GM12874 (cell line): ENCODE data around the gene PRKAR2B.

Experiments used
- TF ChIP-seq, protein P1 (sequence below): IDR thresholded peaks from 2 replicates; pipeline ENCODE4 v1.5.1; 2011; ENCODE audit warnings: low read depth, mild to moderate bottlenecking, control low read depth, low read length, moderate library complexity; ENCODE audit not compliant: insufficient read depth

PRKAR2B gene

DNA sequence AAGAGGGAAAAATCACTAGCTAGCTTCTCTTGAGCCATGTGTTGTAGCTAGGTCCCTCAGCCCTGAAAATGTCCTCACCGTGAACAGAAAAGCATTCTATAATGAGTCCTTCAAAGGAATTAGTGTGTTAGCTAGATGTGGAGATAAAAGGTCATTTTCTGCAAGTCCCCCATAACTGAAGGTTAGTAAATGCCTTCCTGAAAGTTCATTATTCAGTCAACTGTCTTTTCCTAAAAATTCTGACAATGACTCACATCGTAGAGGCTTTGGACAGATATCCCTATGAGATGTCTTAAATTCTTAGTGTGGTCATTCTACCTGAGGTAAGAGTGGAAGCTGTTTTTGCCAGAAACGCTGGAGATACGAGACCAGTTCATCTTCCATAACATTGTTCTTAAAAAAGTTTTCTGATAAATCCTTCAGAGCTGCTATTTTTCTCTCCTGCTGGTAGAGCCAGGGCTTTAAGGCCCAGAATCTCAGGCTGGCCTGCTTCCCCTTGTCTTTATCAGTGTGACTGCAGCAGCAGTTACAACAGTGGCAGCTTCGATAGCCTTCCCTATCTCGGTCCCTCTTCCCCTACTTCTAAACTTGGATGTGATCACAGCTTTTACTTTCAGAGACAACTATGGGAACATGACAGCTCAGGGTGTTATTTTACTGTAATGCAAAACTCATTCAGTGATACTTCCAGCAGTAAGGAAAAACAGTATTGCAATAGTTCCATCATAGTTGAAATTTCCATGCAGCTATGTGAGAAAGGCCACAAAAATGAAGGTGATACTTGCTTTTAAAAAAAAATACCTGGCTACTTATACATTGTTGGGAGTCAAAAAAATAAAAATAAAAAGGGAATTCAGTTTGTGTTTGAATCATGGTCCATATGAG lies 37.3 kb upstream of the PRKAR2B start:
- TF ChIP-seq, protein P1, sequence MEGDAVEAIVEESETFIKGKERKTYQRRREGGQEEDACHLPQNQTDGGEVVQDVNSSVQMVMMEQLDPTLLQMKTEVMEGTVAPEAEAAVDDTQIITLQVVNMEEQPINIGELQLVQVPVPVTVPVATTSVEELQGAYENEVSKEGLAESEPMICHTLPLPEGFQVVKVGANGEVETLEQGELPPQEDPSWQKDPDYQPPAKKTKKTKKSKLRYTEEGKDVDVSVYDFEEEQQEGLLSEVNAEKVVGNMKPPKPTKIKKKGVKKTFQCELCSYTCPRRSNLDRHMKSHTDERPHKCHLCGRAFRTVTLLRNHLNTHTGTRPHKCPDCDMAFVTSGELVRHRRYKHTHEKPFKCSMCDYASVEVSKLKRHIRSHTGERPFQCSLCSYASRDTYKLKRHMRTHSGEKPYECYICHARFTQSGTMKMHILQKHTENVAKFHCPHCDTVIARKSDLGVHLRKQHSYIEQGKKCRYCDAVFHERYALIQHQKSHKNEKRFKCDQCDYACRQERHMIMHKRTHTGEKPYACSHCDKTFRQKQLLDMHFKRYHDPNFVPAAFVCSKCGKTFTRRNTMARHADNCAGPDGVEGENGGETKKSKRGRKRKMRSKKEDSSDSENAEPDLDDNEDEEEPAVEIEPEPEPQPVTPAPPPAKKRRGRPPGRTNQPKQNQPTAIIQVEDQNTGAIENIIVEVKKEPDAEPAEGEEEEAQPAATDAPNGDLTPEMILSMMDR, result no peak

DNA sequence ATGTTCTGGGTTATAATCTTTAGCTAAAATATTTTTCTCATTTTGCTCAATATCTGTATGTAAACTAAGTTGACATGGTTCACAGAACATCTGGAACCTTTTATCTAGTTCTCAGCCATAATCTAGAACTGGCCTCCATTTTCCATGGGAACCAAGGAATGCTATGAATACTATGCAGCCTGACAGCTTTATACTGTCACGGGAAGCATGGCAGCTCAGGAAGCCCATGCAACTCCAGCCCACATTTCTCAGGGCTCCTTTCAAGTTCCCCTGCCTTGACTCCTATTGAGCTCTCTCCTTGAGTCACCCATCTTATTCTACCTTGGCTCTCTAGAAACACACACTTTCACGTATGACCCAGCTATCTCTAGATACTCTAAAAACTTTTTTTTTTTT lies 36.6 kb upstream of the PRKAR2B start:
- TF ChIP-seq, protein P1, result no peak

DNA sequence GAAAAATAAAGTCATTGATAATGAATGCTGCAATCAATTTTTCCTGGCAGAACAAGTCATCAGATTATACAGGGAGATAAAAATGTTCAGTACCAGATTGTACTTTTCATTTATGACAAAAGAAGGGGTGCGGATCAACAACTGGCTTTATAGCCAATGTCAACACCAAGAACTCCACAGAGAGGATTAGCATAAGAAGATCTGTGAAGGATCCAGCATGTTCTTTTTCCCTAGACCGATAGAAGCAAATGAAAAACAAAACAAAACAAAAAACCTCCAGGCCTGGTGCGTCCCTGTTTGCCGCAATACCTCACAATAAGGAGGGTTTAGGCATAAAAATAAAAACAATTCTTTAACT lies 34.7 kb upstream of the PRKAR2B start:
- TF ChIP-seq, protein P1, result no peak

DNA sequence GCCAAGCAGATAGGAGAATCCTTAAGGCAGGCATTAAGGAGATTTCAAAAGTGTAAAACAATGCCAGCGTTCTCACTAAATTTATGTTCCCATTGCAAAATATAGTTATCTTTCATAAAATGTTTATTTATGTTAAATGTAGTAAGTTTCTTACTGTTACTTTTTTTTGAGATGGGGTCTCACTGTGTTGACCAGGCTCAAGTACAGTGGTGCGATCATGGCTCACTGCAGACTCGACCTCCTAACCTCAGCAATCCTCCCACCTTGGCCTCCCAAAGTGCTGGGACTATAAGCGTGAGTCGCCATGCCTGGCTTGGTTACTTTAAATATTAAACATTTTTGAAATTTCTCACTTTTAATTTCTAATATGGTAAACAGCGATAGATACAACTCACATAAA lies 31.8 kb upstream of the PRKAR2B start:
- TF ChIP-seq, protein P1, result no peak

DNA sequence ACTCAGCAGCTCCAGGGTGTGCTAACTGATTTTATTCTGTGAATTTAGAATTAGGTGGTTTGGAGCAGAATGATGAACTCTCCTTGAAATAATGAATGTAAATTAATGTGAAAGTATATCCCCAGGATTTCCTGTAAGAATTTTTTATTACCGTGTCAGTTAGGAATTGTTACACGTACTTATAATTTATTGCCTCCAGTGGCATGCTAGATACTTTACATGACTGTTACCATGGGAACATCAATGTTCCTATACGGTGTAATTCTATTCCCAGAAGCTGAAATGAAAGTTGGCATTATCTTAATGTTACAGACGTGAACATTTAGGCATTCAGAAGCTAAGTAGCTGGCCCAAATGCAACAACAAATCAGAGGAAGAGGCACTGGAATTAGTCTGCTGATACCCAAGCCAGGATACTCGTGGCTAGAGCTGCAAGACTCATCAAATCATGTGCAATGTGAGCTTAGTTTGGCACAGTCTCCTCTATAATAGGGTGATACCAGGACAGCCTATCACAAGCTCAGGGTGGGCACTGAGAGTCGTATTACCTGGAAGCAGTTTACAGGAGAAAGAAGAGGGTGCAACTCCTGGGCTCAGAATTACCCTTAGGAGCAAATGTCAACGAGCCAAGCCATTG lies 30.0 kb upstream of the PRKAR2B start:
- TF ChIP-seq, protein P1, result no peak

DNA sequence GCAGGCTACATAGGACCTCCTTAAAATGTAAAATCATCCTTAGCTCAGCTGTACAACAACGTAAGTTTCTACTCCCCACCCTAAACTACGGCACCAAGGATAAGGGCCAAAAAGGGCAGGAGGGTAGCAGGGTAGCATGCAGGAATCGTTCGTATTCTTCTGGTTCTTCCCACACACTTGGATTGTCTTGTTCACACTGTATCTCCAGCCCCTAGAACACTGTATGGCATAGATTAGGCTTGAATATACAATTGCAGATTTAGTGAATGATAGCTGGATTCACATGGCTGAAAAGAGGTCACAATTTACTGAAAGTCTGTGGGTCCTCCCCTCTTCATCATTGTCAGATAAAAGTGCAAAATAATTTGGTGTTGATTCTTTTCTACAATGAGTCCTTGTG lies 28.2 kb upstream of the PRKAR2B start:
- TF ChIP-seq, protein P1, result no peak

DNA sequence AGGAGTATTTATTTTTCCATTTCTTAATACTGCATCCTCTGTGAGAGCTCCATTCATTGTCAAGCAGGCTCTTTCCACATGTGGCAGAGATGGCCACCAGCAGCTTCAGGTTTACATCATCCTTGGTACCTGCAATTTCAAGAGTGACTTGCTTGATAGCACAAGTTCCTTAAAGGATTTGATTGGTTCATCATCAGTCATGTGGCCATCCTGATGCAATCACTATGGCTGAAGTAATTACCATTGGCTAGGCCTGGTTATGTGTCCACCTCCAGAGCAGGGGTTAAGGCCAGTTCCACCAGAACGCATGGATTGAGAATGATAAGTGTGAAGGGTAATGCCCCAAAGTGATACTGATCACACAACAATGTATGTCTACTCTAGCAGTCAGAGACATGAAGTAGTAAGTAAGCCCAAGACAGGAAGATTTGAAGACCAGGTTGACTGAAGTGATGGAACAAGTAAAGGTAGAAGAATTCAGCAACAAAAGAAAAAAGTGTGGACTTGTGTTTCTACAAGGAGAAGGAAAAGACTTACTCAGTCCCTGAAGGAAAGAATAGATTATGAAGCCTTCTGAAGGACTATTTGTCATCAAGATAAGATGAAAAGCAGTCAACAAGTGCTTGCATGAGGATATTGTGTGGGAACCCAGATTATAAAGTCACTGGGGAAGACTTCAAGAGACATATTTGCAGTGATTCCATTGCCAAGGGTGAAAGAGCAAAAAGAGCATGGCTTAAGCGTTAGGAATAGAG lies 26.4 kb upstream of the PRKAR2B start:
- TF ChIP-seq, protein P1, result no peak
